HG02678 (cell line): ENCODE data around the gene DLX6.
"Not testable (repeated sequence)": the region's sequence is repeated elsewhere in the genome, so short reads cannot be mapped to it uniquely, and the experiment has no call there.

Source experiments
- ATAC-seq: cut with Tn5 transposase; IDR thresholded peaks from one replicate; pipeline ENCODE4 v1.9.1; 2021; ENCODE audit warnings: mild to moderate bottlenecking, moderate library complexity; ENCODE audit not compliant: unreplicated experiment

DLX6 gene

GRCh38 chr7:97021747-97022490 is 16.6 kb downstream of the DLX6 start:
- ATAC-seq = no peak

GRCh38 chr7:97022491-97023306 is 17.3 kb downstream of the DLX6 start:
- ATAC-seq = no peak

- no peak for ATAC-seq
Observed at GRCh38 chr7:97024209-97025129, 19.1 kb downstream of the DLX6 start, which contains the start of gene DLX5. Gene DLX5 (minus strand): TSS chr7:97024831. CDS start chr7:97024623, 208 bp downstream.

GRCh38 chr7:97025130-97025499 is 19.8 kb downstream of the DLX6 start:
- no peak for ATAC-seq

GRCh38 chr7:97025983-97026714 is 20.8 kb downstream of the DLX6 start:
- ATAC-seq = no peak

GRCh38 chr7:97026715-97027426 is 21.5 kb downstream of the DLX6 start:
- no peak for ATAC-seq

- ATAC-seq = peak; percentile 88
Observed at GRCh38 chr7:97027427-97028234, 22.3 kb downstream of the DLX6 start.

GRCh38 chr7:97034213-97034852 is 29.0 kb downstream of the DLX6 start:
- not testable (repeated sequence) for ATAC-seq

- ATAC-seq = no peak
Observed at GRCh38 chr7:97039374-97040065, 34.2 kb downstream of the DLX6 start.

- ATAC-seq = no peak
Observed at GRCh38 chr7:97043281-97043680, 37.9 kb downstream of the DLX6 start.
